GM19328 (cell line): ENCODE data around the gene IGFBP5.

Experiments
- ATAC-seq: cut with Tn5 transposase; IDR thresholded peaks from one replicate; pipeline ENCODE4 v1.9.1; 2021; ENCODE audit warnings: mild to moderate bottlenecking, moderate library complexity; ENCODE audit not compliant: unreplicated experiment

IGFBP5 gene

GRCh38 chr2:216626168-216626874 is 69.0 kb downstream of the IGFBP5 start:
- ATAC-seq, result no peak

- no peak for ATAC-seq
Measured at GRCh38 chr2:216624251-216624650, 71.1 kb downstream of the IGFBP5 start.

- no peak for ATAC-seq
Measured at GRCh38 chr2:216622526-216622925, 72.8 kb downstream of the IGFBP5 start.
